Calu3 (cell line): Measurements from ENCODE around the gene ANO4. TPM values are rescaled to one million over a fixed set of nuclear protein-coding genes. Genes with fewer than 3 reads are reported as not detected.

Experiments used
- BruUV-seq: library from RNA; stranded (reverse); fragments of 400-500 nt; replicated peaks from 2 replicates; lab custom pipeline; 2021; lab: Mats Ljungman, UMichigan
- CTCF ChIA-PET: fragments of 300-600 bp; sonication (Branson Sonifier 250); formaldehyde crosslinking; loops from one replicate; lab custom pipeline; 2022; ENCODE audit warnings: antibody characterized with exemption; lab: Charles Lee
- DNase-seq: peaks from one replicate; pipeline ENCODE4 v3.0.0; 2022
- H3K27ac Mint-ChIP-seq: one replicate; pipeline ENCODE4 v1.8.0; 2022; ENCODE audit warnings: mixed read lengths; ENCODE audit not compliant: unreplicated experiment
- H3K27me3 Mint-ChIP-seq: one replicate; pipeline ENCODE4 v1.8.0; 2022; ENCODE audit warnings: mixed read lengths; ENCODE audit not compliant: unreplicated experiment
- H3K36me3 Mint-ChIP-seq: one replicate; pipeline ENCODE4 v1.8.0; 2022; ENCODE audit warnings: mild to moderate bottlenecking, moderate library complexity, mixed read lengths; ENCODE audit not compliant: insufficient read depth, unreplicated experiment
- H3K4me1 Mint-ChIP-seq: one replicate; pipeline ENCODE4 v1.8.0; 2022; ENCODE audit warnings: mild to moderate bottlenecking, low read depth, mixed read lengths; ENCODE audit not compliant: unreplicated experiment
- H3K4me3 Mint-ChIP-seq: one replicate; pipeline ENCODE4 v1.8.0; 2022; ENCODE audit warnings: mild to moderate bottlenecking, low read depth, moderate library complexity, mixed read lengths; ENCODE audit not compliant: unreplicated experiment
- H3K9me3 Mint-ChIP-seq: one replicate; pipeline ENCODE4 v1.8.0; 2022; ENCODE audit warnings: low read depth, mixed read lengths; ENCODE audit not compliant: unreplicated experiment
- CTCF ChIP-seq: fragments of 200-600 bp; IDR thresholded peaks from one replicate; pipeline ENCODE4 v1.8.0; 2022; ENCODE audit warnings: antibody characterized with exemption; ENCODE audit not compliant: unreplicated experiment
- intact Hi-C: fragments of 100-400 bp; cut with micrococcal nuclease; formaldehyde crosslinking; loops from one replicate; pipeline ENCODE4 v1.10.0; 2022; ENCODE audit not compliant: unreplicated experiment
- total RNA-seq: library from RNA; stranded (reverse); gene quantifications from 2 replicates; pipeline ENCODE4 v1.2.3, GENCODE V29; 2022

ANO4 gene
- total RNA-seq, 1 experiment from 2014 or later = 1.9 TPM

GRCh38 chr12:101172316-101172715, 377.7 kb downstream of the ANO4 start:
- Mint-ChIP-seq H3K4me3 (no peak overlapping the region), H3K4me1 (no peaks in the 10 kb centered on the region), H3K36me3 (no peaks in the 10 kb centered on the region), H3K9me3 (no peaks in the 10 kb centered on the region), H3K27ac (no peak overlapping the region), H3K27me3 (no peaks in the 10 kb centered on the region)
- no peak for DNase-seq
- intact Hi-C loops = no loop called here
- no peak for TF ChIP-seq CTCF
- no TSS peak for BruUV-seq
- CTCF ChIA-PET = no interaction called here

- CTCF ChIA-PET = no interaction called here
- no peaks in the 10 kb centered on the region for H3K27me3 Mint-ChIP-seq
These were observed 378.7 kb downstream of the ANO4 start for GRCh38 chr12:101173197-101173749.

DNA sequence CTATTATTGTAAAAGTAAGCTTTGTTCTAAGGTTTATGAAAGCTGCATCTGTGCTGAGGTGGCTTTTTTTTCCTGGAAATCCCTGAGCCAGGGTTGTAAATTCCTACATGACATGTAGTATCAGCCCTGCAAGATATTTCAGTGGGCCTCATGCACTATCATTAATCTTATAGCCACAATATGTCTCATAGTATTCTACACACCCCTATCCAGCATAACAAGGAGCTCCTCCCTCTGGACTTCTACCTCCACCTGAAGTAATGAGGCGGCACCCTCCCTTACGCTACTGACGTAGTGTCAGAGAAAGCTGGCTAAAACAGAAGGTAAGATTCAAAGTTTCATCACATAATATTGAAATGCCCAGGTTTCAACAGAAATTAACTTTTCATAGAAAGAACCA, 380.0 kb downstream of the ANO4 start:
- intact Hi-C loops = no loop called here
- BruUV-seq = no TSS peak
- no peak for DNase-seq
- TF ChIP-seq CTCF = no peak
- H3K27ac Mint-ChIP-seq = no peak overlapping the region
- H3K27me3 Mint-ChIP-seq = no peaks in the 10 kb centered on the region
- H3K4me3 Mint-ChIP-seq = no peak overlapping the region
- no peaks in the 10 kb centered on the region for H3K4me1 Mint-ChIP-seq
- no peaks in the 10 kb centered on the region for H3K9me3 Mint-ChIP-seq
- no peaks in the 10 kb centered on the region for H3K36me3 Mint-ChIP-seq
- CTCF ChIA-PET = interaction anchor here (1.2 kb wide), 1 partner anchor 156 kb away, joined by 3 read pairs; no protein-coding TSS in a partner anchor

More at GRCh38 chr12:101173197-101173749, 378.7 kb downstream of the ANO4 start:
- Mint-ChIP-seq H3K9me3 (no peaks in the 10 kb centered on the region), H3K4me1 (no peaks in the 10 kb centered on the region), H3K27ac (no peak overlapping the region), H3K4me3 (no peak overlapping the region), H3K36me3 (no peaks in the 10 kb centered on the region)
- intact Hi-C loops = no loop called here
- no TSS peak for BruUV-seq
- DNase-seq = no peak
- no peak for TF ChIP-seq CTCF

Other genes with a start within 250 kb of the ANO4 start
- gene GAS2L3, start 221.1 kb upstream of the ANO4 start, total RNA-seq = 116 and 132 TPM in 2 replicates